Airway epithelial cell (primary cell): Measurements from ENCODE around the gene ZNF266. TPM values are rescaled to one million over a fixed set of nuclear protein-coding genes. Genes with fewer than 3 reads are reported as not detected.

Experiments
- total RNA-seq: library from RNA; depleted of rRNA; stranded (reverse); fragments of >200 nt; gene quantifications from 2 replicates; pipeline ENCODE4 v1.2.3, GENCODE V29; 2015

The ZNF266 gene
- total RNA-seq = 3.2 and 5.4 TPM in 2 replicates

DNA sequence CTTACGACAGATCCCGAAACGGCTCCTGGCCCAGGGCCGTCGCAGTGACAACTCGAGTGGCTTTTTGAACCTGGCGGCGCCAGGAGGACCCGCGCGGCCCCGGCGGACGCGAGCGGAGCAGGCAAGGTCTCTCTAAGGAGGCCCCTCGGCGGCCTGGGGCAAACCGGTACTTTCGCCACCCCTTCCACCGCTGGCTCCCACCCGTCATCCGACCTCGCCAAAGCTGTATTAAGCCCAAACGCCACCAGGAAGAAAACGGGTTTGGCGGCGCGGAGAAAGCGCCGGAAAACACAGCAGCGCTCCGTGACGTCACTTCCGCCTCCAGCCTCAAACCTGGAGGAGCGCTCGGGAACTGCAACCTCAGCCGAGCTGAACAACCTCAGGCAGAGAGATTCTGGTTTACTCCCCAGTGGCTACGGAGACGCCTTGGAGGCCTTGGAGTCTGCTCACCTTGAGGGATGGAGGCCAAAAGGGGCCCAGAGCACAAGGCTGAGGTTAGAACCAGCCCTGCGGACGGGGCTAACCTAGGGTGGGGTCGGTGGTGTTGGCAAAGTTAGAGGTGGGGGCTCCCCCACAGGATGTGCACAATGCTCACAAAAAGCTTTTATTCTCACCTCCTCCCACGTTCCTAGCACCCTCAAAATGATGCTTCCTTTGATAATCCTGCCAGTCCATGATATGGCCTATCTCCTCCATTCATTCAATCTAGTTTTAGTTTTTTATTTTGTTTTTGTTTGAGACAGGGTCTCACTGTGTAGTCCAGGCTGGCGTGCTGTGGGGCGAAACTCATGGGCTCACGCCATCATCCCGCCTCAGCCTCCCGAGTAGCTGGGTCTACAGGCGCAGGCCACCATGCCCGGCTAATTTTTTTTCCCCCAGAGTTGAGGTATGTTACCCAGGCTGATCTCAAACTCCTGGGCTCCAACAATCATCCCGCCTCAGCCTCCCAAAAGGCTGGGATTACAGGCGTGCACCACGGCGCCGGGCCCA lies at the start of gene ZNF266:
ZNF266 (minus strand) TSS at position 295 of the 990 bp plus-strand sequence. CDS start 15,484 bp downstream, outside the sequence.

DNA sequence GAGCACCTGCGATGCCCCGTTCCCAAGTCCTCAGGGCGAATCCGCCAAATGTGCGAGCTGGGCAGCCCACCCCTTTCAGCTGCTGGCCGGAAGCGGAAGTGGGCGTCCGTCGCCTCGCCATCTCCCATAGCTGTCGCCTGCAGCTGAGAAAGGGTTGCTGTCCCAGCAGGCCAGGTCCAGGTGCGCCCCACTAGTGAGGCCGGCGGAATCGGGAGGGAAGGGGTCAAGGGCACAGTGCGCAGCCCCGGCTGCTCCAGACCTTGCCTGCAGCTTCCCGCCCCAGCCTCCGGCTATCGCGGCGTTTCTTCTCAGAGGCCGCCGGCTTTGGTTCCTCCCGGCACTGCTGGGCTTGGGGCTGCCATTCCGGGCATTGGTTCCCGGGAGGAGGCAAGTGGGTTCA lies 72.5 kb downstream of the ZNF266 start, which contains the start of gene ZNF177:
ZNF177 (plus strand) TSS at position 109 of the 400 bp plus-strand sequence. CDS start 15,299 bp downstream, outside the sequence.

Other genes with a start within 250 kb of the ZNF266 start
- gene OR7D4, start 216.0 kb downstream of the ZNF266 start, total RNA-seq = not detected in 2 replicates
- gene OR7E24, start 184.6 kb downstream of the ZNF266 start, total RNA-seq = not detected in 2 replicates
- 5.9 and 12.1 TPM in 2 replicates for gene ZNF699, start 125.7 kb downstream of the ZNF266 start, total RNA-seq
- 4.7 and 9.9 TPM in 2 replicates for gene ZNF559, start 111.4 kb downstream of the ZNF266 start, total RNA-seq
- 0.70 and 0.71 TPM in 2 replicates for gene ZNF177, start 72.6 kb downstream of the ZNF266 start, total RNA-seq
- gene ZNF560, start 63.0 kb upstream of the ZNF266 start, total RNA-seq = 0.49 TPM in 1 of 2 replicates, not detected in the other
- 5.5 and 9.9 TPM in 2 replicates for gene ZNF426, start 103.1 kb upstream of the ZNF266 start, total RNA-seq
- gene ZNF121, start 148.9 kb upstream of the ZNF266 start, total RNA-seq = 31.3 and 32.7 TPM in 2 replicates
- 21.8 and 37.2 TPM in 2 replicates for gene ZNF561, start 185.7 kb upstream of the ZNF266 start, total RNA-seq
- 22.4 and 28.8 TPM in 2 replicates for gene ZNF562, start 239.5 kb upstream of the ZNF266 start, total RNA-seq